GM18867 (cell line): ENCODE results near the gene SPATS1.

ENCODE experiments used
- ATAC-seq: cut with Tn5 transposase; IDR thresholded peaks from one replicate; pipeline ENCODE4 v1.9.1; 2021; ENCODE audit warnings: mild to moderate bottlenecking, moderate library complexity; ENCODE audit not compliant: unreplicated experiment

Gene SPATS1, protein sequence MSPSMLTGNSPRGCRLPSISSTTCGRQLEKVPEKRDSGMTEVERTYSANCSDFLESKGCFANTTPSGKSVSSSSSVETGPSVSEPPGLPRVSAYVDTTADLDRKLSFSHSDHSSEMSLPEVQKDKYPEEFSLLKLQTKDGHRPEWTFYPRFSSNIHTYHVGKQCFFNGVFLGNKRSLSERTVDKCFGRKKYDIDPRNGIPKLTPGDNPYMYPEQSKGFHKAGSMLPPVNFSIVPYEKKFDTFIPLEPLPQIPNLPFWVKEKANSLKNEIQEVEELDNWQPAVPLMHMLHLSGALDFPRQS

DNA sequence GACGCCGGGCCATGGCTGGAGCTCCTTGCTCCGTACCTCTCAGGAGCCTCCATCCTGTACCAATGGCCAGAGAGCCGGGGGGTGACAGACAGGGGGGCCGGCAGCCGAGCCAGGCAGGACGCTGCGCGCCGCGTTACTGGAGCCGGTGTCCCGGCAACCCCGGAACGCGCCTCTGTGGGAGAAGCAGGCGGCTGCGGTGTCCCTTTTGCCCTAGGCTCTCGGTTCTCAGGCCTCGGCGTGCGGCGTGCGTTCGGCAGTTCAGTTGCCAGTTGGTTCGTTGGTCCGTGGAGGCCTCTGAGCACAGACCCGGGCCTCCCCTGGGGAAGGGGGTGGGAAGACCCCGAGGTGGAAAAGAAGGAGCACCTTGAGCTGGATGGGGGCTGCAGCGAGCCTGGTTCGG, at the start of gene SPATS1:
Gene SPATS1 (plus strand): TSS at position 162 of the 400 bp plus-strand sequence. CDS start 446 bp downstream, outside the sequence.
- ATAC-seq: no peak

DNA sequence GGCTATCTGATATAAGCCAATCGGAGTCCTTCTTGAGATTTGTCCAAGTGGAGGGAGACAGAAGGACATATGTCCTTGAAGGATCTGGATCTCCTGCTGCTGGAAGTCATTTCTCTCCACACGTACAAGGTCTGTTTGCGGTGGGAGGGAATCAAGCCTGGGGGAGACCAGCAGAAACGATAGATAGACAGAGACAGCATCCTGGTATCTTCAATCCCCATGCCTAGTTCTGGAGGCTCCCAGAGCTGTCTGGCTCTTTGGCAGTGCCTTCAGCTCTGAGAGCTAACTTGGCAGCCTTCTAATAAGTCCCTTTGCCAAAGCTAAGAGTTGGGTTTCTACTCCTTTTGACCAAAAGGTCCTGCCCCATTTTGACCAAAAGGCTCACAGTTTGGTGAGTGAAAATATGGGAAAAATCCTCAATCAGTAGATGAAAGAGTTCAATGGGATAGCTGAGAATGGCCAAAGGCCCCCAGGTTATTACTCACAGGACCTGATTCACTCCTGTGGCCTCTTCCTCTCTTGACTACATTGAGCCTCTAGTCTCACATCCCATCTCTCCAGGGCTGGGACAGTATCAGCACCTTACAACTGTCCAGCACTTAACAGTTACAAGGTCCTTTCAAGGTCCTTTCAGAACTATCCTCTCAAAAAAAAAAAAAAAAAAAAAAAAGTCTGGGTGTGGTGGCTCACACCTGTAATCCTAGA, 49.6 kb upstream of the SPATS1 start:
- ATAC-seq: no peak

DNA sequence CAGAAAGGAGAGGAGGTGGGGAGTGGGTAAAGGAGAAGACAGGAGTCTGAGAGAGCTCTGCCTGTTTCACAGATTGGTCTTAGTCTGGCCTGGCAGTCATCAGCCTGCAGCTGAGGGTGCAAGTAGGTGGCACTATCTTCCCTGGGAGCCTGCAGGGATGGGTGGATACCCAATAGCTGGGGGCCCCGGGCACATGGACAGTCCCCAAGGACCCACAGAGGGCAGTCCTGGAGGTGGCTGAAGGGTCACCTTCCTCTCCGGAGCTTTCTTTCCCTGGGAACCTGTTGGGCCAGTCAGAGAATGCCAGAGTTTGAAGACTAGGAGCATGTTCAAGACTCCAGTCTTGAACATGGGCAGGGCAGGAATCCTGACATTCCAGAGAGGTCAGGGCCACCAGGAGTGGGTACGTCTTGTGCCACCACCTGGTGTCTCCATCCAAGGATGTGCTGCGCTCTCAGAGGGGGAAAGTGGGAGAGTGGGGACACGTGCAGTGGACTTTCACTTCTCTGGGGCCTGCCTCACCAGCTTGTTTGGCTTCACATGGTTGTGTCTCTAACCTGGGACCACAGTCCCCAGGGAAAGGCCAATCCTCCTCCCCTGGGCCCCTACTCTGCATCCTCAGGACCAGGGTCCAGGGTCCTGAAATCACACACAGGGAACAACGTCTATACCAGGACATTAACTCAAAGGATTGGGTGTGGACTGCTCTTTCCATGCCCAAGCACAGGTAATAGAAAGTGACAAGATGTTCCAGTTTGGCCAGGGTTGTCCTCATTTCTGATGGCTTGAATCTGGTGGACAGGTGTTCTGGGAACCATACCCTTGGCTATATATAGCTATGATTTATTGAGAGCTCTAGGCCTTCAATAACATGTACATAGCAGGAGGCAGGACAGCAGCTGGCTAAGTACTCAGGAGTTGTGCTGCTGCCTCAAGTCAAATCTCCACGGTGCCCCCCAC, 47.3 kb upstream of the SPATS1 start:
- no peak for ATAC-seq

DNA sequence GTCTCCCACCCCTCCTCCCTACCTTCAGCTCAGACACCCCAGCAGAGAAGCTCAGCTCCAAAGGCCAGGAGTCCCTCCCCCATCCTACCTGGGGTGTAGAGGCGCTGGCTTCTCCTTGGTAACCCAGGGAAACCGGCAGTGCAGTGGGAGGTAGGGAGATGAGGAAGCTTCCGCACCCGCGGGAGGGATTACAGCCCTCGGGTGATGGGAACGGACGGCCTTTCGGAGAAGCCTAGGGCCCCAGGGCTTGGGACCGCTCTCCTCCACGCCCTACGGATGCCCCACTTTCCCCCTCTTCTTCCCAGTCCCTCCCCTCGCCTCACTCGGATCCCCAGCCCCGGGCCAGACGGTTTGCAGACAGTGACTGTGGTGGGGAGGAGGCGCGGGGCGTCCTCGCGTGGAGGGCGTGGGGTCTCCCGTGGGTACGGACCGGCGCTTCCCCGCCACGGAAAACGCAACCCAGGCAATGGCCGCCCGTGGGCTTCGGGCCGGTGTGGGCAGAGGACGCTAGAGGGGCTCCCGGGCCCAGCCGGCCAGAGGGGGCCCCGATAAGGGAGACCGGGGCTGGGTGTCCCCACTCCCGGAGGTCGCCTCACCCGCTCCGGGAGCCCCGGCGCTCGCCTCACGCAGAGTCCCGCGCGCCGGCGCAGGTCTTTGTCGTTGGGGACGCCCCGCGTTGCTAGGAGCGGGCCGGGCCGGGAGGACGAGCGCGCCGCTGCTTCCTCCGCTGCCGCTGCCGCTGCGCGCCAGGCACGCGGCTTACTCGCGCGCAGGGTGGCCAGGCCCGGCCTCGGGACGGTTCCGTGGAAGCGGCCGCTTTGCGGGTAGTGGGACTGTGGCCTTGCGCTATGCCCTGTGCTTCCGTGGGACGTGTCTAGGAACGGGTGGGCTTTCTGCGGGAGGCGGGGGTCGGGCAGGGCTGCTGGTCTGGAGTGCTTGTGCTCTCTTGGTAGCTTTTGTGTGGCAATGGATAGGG, 45.1 kb upstream of the SPATS1 start:
- no peak for ATAC-seq

DNA sequence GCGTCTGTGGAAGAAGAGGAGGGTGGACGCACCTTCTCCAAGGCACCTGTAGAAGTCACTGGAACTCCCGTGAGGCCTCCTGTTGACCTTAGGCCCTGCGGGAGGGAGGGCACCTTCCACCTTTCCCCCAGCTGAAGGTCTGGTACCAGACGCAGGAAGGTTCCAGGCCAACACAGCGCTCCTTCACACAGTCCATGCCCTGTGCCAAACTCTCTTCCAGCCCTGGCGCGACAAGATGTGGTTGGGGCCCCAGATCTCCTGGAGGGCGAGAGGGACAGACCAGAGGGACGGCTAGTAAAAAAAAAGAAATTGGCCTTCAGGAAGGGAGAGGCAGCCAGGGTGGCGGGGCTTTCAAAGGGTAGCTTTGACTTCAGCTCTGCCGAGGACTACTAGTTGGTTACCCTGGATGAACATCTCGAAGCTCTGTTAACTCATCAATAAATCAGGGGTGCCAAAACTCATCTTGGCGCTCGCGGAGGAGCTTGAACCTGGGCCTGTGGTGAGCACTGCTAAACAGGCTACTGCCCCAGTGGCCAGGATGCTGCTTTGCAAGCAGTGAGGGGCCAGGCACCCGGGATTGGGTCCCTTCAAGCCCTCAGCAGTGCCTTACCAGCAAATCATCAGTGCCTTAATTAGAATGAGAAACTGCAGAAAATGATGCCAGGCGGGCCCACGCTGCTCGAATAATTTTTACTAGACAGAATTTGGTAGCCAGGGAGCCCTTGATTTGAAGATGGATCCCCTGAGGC, 44.2 kb upstream of the SPATS1 start:
- ATAC-seq: no peak

DNA sequence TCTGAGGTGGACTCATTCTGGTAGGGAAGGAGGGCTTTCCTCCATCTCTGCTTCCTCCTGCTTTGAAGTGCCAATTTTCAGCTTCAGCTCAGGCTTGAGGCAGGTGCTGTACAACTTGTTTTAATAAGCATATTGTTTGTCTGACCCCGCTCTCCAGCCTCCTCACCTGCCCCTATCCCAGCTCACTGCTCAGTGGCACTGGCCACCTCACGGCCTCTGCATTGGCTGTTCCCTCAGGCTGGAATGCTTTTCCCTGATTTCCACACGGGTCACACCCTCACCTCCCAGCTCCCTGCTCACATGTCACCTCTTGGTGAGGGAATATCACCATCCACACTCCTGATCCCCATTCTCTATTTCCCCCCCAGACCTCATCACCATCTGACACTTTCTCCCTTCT, 43.6 kb upstream of the SPATS1 start:
- ATAC-seq: no peak

DNA sequence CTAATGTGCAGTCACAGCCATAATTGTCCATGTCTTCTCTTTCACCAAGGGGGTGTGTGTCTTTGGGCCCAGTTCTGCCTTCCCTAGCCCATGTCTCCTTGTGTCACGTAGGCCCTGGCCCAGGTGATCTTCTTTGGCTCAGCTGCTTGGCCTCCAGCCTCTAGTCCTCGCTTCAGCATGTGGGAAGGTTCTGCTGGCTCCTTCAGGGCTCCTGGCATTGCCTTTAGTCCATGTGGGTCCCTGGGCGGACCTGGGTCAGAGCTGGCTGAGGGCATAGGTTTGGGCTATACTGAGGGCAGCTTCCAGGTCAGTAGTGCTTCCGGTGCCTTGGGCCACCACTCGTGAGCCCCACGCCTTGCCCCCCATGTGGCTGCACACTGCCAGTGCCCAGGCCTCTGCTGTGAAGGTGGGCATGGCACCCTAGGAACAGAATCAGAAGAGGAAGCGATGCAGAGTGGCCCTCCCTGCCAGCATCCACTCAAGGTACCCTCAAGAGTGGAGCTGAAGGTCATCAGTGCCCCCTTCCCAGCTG, 42.1 kb upstream of the SPATS1 start:
- no peak for ATAC-seq

DNA sequence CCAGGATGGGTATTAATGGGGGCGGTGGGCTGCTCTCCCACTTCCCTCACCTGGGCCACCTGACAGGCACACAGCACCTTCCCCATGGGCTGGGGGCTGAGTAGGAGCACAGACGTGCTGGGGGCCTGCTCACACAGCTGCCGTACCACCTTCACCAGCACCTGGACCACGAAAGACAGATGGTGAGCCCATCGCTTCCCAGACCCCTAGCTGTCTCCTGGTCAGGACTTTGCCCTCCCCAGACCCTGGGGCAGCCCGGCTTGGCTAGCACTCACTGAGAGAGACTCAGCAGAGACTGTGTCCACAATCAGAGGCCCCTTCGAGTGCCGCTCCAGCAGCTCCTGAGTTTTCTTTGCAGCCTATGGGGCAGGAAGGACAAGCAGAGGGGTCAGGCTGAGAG, 41.3 kb upstream of the SPATS1 start:
- no peak for ATAC-seq

DNA sequence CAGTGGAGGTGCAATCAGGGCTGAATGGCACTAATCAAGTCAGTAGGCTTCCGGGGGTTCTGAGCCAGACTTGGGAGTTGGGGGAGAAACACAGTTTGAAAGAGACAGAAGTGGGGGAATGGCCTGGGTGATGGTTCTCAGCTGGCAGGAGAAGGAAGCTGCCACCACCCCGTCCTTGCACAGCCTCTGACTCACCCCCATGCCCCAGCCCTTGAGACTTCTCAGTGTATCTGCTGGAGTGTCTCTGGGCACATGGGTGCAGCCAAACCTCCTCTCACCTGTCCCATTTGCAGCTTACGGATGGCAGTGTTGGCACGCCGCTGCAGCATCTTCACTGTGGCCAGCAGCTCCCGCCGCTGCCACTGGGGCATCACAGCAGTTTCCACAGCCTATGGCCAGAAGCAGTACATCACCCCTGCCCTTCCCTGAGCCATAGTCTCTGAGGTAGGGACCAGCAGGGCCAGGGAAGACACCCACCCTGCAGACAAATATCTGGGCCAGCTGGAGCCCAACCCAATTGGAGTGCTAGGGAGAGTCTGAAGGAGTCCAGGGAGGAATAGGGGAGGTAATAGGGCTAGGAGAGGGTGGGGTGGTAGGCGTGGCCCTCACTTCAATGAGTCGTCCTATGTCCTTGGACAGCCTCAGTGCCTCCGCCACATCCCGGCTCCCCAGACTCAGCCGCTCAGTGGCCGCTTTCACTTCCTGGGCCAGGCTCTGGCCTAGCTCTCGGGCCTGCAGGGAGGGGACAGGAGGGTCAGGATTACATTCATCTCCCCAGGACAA, 40.5 kb upstream of the SPATS1 start:
- ATAC-seq: no peak

DNA sequence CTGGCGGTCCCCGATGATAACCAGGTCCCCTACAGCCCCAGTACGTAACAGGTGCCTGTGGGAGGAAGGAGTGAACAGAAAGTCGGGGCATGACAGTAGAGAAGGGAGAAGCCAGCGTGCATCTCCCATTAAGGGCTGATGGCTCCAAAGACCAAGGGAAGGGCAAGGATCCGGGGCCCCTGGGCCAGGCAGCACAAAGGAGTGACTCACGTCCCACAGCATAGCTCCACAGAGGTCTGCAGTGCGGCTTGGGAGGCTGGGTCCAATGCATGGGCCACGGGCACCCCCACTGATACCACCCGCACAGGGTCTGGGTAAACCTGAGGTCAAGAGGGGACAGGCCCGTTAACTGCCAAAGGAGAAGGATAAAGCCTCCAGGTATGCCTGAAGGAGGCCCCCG, 39.6 kb upstream of the SPATS1 start:
- no peak for ATAC-seq

DNA sequence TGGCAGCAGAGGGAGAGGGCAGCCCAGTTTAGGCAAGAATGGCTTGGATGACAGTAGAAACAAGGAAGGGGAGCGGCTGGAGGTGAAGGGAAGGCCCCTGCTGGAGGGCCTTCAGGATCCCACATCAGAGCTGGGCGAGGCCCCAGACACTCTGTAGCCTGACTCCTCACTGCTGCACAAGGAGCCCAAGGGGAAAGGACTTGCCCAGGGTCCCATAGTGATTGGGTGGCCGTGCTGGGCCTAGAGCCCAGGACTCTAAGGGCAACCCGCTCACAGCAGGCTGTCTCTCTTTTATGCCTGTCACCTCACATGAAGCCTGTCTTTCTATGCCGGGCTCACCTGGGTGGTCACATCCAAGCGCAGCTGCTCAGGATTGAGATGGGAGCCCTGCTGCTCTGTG, 38.6 kb upstream of the SPATS1 start:
- ATAC-seq: no peak

DNA sequence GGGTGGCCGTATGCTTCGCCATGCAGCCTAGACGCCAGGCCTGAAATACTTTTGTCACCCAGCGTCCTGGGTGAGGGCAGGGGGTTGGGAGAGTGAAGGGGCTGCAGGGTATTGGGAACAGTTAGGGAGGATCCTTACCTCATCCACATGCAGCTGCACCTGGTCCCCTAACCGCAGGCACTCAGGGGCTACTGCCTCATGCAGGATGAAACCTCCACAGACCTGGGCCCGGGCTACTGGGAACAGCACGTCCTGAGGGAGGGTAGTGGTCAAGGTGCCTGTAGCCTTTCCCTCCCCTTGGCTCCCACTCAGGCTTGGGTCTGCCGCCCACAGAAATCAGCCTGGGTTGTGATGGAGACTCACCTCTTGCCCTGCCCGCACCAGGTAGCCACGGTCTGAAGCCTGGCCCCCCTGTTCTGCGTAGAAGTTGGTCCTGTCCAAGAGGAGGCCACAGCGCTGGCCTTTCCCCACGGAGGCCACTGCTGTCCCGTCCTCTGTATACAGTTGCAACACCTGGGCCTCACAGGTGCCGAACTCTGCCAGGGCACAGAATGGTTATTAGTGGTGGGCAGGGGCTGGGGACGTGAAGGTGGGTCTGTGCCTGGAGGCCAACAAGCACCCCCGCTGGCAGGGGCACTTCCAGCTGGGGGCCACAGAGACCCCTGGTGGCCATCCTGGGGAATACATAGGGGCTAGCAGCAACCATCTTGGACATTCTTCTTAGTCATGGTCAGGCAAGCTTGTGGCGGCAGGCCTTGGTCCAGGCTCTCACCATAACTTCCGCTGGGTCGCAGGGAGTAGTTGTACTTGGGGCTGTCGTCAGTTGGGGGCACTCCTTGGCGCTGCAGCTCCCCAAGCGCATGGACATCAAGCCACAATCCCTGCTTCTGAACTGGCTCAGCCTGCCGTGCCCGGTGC, 37.9 kb upstream of the SPATS1 start:
- no peak for ATAC-seq

DNA sequence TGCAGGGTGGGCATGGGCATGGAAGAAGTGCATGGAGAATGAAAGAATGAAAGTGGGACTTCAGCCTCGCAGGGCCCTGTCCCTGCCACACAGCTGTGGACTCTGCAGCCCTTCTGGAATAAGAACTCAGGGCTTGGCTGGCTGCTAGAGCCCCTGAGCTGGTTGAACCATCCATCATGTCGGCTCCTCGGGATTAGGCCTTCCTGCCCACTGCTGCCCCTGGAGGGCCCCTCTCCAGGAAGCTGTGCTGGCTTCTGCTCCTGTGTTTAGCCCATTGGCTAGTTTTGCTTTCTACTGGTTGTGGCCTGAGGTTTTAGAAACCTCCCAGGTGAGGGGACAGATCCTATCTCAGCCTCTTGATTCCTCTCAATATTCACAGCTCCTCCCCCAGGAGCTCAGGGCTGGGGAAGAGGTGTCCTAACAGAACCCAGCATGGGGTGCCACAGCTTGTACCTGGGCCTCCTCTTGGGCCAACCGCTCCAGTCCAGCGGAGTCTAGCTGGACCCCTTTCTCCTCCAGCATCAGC, 37.2 kb upstream of the SPATS1 start:
- ATAC-seq: no peak

DNA sequence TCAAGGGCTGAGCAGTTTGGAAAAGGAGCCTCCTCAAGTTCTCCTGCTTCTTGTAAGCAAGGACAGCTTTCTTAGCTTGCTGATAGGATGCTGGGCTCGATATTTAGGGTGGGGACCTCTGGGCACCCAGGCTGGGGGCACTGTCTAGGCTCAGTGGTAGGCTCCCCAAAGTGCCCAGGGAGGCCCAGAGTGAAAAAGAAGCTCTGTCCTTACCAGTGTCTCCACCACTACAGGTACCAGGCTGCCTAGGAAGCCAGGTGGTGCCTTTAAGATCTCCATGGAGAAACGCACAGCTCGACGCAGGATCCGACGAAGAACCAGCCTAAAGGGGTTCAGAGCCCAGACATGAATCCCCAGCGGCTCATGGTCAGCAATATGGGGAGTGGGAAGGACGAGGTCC, 35.7 kb upstream of the SPATS1 start:
- ATAC-seq: no peak

DNA sequence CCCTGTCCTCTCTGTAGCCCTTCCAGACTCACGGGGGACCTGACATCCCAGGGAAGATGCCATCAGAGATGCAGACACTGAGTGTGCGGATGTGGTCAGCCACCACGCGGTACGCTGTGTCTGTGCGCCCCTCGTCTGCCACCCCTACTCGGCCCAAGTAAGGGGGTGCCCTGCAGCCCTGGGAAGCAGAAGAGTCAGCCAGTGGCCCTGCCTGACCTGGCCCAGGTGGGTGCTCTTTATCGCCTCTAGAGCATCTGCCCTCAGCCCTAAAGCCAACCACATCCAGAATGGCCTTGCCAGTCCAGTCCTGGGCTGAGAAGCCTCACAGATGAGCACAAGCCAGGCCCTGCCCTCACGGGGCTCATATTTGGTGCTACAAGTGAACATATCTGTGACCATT, 35.2 kb upstream of the SPATS1 start:
- no peak for ATAC-seq

DNA sequence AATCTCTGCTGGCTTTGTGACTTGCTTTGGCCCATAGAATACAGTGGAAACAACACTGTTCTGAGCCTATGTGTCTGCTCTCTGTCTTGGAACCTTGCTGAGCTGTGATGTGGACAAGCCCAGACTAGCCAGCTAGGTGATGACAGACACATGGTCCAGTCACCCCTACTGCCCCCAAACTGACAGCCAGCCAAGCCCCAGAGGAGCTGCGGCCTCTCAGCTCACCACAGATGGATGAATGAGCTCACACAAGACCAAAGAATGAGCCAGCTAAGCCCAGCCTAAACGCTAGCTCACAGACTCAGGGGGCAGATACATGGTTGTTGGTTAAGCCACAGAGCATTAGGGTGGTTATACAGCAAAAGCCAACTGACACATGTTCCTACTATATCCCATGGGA, 33.4 kb upstream of the SPATS1 start:
- ATAC-seq: no peak

DNA sequence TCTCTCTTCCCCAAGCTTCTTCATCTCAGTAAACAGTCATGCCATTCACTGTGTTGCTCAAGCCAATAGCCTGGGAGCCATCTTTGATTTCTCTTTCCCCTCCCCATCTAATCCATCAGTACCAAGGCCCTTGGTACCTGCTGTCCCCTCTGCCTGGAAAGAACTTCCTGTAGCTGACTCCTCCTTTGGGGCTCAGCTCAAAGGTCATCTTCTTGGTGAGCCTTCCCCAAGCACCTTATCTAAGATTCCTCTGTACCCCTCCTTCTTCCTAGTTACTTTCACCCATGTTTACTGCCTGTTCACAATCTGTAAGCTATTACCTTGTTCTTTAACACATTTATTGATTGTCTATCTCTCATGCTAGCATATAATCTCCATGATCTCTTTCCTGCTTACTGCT, 32.8 kb upstream of the SPATS1 start:
- no peak for ATAC-seq
